ENCODE results near the gene ELP1. TPM values are rescaled to one million over a fixed set of nuclear protein-coding genes. Genes with fewer than 3 reads are reported as not detected.

Gene ELP1
- total RNA-seq, 4 donors from 2014 or later, result 19.1 to 26.4 (median 22.9) TPM

DNA sequence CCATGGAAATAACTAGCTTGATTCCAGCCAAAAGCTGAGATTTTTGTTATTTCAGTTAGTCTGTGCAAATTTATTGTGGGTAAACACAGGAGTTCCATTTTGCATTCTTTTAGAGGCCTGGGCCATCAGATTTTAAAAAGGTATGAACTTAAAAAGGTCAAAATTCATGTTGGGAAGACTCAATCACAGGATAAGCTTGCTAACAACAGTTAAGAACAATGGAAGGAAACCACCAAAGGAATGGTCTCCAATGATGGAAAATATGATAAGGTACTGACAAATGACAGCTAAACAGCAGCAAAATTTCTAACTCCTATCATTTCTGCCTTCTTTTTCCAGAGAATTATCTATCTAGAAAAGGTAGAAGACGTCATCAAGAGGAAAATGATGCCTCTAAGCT, 16.2 kb upstream of the ELP1 start:
- DNase-seq, result no peak
- Histone ChIP-seq H3K36me3 (no peaks in the 10 kb centered on the region), H3K4me1 (no peaks in the 10 kb centered on the region), H3K9me3 (no peaks in the 10 kb centered on the region), H3K4me3 (no peak overlapping the region), H3K27me3 (no peaks in the 10 kb centered on the region), H3K27ac (no peak overlapping the region)
- no peak for TF ChIP-seq POLR2A (IDR thresholded peaks at IDR 0.05)
- TF ChIP-seq, protein P1, sequence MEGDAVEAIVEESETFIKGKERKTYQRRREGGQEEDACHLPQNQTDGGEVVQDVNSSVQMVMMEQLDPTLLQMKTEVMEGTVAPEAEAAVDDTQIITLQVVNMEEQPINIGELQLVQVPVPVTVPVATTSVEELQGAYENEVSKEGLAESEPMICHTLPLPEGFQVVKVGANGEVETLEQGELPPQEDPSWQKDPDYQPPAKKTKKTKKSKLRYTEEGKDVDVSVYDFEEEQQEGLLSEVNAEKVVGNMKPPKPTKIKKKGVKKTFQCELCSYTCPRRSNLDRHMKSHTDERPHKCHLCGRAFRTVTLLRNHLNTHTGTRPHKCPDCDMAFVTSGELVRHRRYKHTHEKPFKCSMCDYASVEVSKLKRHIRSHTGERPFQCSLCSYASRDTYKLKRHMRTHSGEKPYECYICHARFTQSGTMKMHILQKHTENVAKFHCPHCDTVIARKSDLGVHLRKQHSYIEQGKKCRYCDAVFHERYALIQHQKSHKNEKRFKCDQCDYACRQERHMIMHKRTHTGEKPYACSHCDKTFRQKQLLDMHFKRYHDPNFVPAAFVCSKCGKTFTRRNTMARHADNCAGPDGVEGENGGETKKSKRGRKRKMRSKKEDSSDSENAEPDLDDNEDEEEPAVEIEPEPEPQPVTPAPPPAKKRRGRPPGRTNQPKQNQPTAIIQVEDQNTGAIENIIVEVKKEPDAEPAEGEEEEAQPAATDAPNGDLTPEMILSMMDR (IDR thresholded peaks at IDR 0.05), result no peak

DNA sequence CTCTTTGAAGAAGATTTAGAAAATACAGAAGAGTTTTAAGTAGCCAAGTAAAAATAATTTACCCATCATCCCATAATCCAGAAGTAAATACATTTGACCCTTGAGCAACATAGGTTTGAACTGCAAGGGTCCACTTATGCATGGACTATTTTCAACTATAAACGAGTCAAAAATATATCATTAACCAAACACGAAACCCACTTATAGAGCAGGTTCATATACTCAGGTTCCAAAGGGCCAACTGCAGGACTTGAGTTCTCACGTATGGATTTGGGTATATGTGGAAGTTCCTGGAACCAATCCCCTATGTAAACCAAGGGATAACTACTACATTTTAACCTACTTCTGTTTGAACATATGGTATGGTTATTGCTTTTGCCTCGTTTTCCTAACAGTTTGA, 6.1 kb upstream of the ELP1 start:
- no peak for DNase-seq
- no peak for TF ChIP-seq POLR2A (IDR thresholded peaks at IDR 0.05)
- TF ChIP-seq, protein P1 (IDR thresholded peaks at IDR 0.05), result no peak
- H3K4me3 ChIP-seq, result no peak overlapping the region
- H3K27me3 ChIP-seq, result no peaks in the 10 kb centered on the region
- H3K27ac ChIP-seq, result no peak overlapping the region
- peaks cover 0 to 5% (median 0%) of the 10 kb centered on the region in 4 donors for H3K4me1 ChIP-seq
- peaks cover 0 to 15% (median 0%) of the 10 kb centered on the region in 3 donors for H3K36me3 ChIP-seq
- H3K9me3 ChIP-seq, result no peaks in the 10 kb centered on the region

DNA sequence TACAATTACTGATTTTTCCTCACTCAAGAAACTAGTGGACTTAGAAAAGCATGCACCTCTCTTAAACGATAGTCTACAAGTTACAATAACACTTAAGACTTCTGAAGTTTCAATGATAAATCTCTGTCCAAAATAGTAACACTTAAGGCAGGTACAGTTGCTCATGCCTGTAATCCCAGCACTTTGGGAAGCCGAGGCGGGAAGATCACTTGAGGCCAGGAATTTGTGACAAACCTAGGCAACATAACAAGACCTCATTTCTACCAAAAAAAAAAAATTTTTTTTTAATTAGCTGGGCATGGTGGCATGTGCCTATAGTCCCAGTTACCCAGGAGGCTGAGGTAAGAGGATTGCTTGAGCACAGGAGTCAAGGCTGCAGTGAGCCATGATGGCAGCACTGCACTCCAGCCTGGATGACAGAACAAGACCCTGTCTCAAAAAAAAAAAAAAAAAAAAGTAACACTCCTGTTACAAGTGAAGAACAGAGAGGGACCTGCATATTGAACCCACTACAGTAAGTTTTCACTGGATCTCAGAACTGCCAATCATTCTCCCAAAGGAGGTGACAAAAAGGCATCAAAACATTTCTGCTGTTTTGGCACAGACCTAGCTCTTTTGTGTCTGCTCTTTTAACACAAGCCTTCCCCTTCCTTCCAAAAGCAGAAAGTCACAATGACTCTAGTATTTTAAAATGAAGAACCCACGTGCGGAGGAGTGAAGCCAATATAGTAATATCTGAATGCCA, 3.8 kb upstream of the ELP1 start:
- Histone ChIP-seq H3K4me1 (peaks cover 0 to 14% (median 1%) of the 10 kb centered on the region in 4 donors), H3K9me3 (no peaks in the 10 kb centered on the region), H3K27me3 (no peaks in the 10 kb centered on the region), H3K36me3 (peaks cover 0 to 15% (median 0%) of the 10 kb centered on the region in 3 donors), H3K4me3 (no peak overlapping the region), H3K27ac (no peak overlapping the region)
- no peak for TF ChIP-seq POLR2A (IDR thresholded peaks at IDR 0.05)
- TF ChIP-seq, protein P1 (IDR thresholded peaks at IDR 0.05), result no peak
- no peak for DNase-seq

DNA sequence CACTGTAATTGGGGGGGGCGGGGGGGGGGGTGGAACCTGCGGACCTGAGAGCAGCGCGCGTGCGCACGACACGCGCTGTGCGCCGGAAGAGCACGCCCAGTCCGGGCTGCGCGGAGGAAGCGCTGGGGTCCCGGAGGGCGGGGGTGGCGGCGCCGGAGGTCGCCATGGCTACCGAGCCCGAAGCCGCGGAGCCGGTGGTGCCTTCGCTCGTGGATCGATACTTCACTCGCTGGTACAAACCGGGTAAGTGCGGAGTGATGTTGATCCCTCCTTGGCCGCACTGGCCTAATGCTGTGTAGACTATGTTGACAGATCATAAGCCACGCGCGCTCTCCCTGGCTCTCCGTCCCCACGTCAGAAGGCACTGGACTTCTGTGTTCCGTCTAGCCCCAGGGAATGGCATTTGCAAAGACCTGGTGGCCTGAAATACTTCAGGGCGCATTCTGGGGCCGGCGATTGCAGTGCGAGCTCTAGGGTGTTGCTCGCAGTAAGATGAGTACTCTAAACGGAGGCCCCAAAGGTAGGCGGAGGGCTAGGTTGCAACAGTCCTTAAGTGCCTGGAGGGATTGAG, 484 bp upstream of the ELP1 start, which contains the start of gene ABITRAM:
Gene ABITRAM, plus strand, starts transcription at position 78 of the 571 bp plus-strand sequence. Its CDS starts 87 bp downstream, at position 165.
- H3K36me3 ChIP-seq, result peaks cover 0 to 13% (median 0%) of the 10 kb centered on the region in 3 donors
- H3K4me3 ChIP-seq, result peak within 1 kb of the TSS; percentile 70 to 94 (median 86)
- H3K4me1 ChIP-seq, result peaks cover 0 to 21% (median 2%) of the 10 kb centered on the region in 4 donors
- H3K27me3 ChIP-seq, result no peaks in the 10 kb centered on the region
- no peaks in the 10 kb centered on the region for H3K9me3 ChIP-seq
- H3K27ac ChIP-seq, result peak within 1 kb of the TSS; percentile 81 to 91 (median 88)
- peak; percentile 68 to 88 (median 86) for DNase-seq
- peak in 1 of 2 donors; percentile 11 for TF ChIP-seq POLR2A (IDR thresholded peaks at IDR 0.05)
- TF ChIP-seq, protein P1 (IDR thresholded peaks at IDR 0.05), result no peak

DNA sequence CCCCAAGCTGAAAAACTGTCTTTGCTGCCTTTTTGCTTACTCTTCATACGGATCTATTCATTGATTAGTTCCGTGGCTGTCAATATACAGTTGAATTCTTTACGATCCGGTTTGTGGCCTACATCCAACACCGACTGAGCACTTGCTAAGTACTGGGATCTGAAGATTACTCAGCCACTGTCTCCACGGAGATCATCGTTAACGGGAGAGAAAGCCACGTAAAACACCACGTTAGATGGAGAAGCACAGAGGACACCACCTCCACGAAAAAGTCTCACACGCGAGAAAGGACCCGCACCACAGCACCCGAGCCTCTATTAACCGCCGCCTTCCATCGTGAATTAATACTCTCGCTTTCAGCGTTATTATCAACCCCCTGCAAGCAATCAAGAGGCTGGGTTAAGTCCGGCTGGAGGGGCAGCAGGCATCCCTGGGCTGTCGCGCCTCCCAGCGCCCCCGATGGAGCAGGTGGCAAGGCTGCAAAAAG, 650 bp downstream of the ELP1 start:
- H3K27me3 ChIP-seq, result no peaks in the 10 kb centered on the region
- peak overlapping the region; percentile 81 to 91 (median 88) for H3K27ac ChIP-seq
- DNase-seq, result peak in 1 of 3 donors; percentile 26
- TF ChIP-seq POLR2A (IDR thresholded peaks at IDR 0.05), result no peak
- peak overlapping the region; percentile 70 to 94 (median 86) for H3K4me3 ChIP-seq
- peaks cover 0 to 21% (median 0%) of the 10 kb centered on the region in 3 donors for H3K36me3 ChIP-seq
- H3K4me1 ChIP-seq, result peaks cover 0 to 21% (median 2%) of the 10 kb centered on the region in 4 donors
- no peaks in the 10 kb centered on the region for H3K9me3 ChIP-seq

DNA sequence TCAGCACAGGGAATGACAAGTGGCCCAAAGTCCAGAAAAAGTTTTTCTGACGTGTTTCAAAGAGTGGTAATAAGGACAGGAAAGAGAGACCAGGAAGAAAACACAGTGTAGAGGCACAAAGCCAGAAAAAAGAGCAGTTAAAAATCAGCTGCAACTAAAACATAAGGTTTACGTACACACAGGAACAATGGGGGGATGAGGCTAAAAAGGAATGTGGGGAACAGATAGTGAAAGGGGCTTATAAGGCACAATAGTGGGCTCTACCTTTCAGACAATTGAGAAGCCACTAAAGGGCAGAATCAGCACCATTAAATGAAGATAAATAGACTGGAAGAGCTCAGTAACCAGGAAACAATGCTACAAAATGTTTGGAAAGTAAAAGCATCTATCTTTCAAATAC, 5.5 kb downstream of the ELP1 start:
- Histone ChIP-seq H3K4me1 (peaks cover 0 to 12% (median 2%) of the 10 kb centered on the region in 4 donors), H3K27me3 (no peaks in the 10 kb centered on the region), H3K36me3 (peaks cover 0 to 55% (median 0%) of the 10 kb centered on the region in 3 donors), H3K4me3 (no peak overlapping the region), H3K27ac (no peak overlapping the region), H3K9me3 (no peaks in the 10 kb centered on the region)
- no peak for DNase-seq
- TF ChIP-seq, protein P1 (IDR thresholded peaks at IDR 0.05), result no peak
- no peak for TF ChIP-seq POLR2A (IDR thresholded peaks at IDR 0.05)
